Hepatocyte (in vitro differentiated cells): Measurements from ENCODE around the gene KATNIP.

ENCODE experiments used
- EZH2 ChIP-seq: fragments of 200-600 bp; sonication (generic); IDR thresholded peaks from 2 replicates; pipeline ENCODE4 v1.6.1; 2016; ENCODE audit warnings: antibody characterized with exemption, mild to moderate bottlenecking, borderline replicate concordance
- TF ChIP-seq, protein P1 (sequence below): fragments of 200-600 bp; sonication (generic); IDR thresholded peaks from 2 replicates; pipeline ENCODE4 v1.5.1; 2016; ENCODE audit warnings: antibody characterized with exemption, mild to moderate bottlenecking; ENCODE audit not compliant: poor library complexity

DNA sequence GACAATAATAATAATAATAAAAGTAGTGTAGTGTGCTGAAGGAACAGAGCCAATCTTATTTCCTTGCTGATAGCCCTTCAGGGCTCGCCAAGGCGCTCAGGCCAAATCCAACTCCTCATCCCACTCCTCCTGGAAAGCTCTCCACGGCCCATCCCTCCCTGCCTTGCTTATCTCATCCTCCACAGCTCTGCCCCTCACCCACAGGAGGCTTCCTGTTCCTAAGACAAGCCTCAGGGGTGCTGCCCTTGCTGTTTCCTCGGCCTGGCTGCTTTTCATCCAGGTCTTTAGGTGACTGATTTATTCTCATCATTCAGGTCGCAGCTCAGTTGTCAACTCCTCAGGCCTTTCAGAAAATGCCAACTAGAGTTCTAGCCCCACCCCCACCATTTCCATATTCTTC lies 11.4 kb upstream of the KATNIP start:
- TF ChIP-seq, protein P1, sequence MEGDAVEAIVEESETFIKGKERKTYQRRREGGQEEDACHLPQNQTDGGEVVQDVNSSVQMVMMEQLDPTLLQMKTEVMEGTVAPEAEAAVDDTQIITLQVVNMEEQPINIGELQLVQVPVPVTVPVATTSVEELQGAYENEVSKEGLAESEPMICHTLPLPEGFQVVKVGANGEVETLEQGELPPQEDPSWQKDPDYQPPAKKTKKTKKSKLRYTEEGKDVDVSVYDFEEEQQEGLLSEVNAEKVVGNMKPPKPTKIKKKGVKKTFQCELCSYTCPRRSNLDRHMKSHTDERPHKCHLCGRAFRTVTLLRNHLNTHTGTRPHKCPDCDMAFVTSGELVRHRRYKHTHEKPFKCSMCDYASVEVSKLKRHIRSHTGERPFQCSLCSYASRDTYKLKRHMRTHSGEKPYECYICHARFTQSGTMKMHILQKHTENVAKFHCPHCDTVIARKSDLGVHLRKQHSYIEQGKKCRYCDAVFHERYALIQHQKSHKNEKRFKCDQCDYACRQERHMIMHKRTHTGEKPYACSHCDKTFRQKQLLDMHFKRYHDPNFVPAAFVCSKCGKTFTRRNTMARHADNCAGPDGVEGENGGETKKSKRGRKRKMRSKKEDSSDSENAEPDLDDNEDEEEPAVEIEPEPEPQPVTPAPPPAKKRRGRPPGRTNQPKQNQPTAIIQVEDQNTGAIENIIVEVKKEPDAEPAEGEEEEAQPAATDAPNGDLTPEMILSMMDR, result no peak
- TF ChIP-seq EZH2, result no peak
